Measurements from ENCODE around the gene HYPK. TPM values are rescaled to one million over a fixed set of nuclear protein-coding genes. Genes with fewer than 3 reads are reported as not detected.
"Not testable (repeated sequence)": the region's sequence is repeated elsewhere in the genome, so short reads cannot be mapped to it uniquely, and the experiment has no call there.

HYPK gene
- polyA plus RNA-seq, 4 donors: 8.0 to 17.1 (median 12.9) TPM

DNA sequence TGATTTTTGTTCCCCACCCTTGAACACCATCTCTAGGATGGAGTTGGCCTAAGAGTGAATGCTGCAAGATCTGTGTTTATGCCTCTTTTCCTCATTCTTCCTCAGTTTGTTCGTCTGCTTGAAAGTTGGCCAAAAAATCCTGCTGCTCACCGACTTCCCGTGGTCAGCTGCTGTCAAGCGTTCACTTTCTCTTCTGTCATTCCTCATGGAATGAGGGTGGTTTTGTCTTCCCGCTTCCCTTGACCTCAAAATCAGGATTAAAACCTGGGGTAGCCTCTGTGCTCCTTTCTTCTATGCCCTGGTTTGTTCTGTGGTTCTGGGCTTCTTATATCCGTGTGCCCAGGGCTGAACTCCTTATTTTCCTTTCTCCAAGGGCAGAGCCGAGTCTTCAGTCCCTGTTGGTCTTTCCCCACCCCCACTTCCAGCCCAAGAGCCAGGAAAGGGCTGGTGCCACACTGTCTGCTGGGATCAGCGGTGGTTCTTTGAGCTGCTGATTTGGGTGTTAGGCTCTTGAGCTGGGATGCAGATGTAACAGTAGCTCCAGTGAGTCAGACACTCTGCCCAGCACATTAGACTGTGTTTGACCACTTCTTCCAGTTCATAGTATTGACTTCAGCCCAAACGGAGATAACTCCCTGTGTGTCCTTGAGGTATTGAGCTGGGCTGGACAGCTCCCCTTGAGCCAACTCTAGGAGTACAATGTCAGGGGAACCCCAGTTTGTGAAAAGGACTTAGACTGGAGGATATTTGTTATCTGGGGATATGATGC is 5.9 kb upstream of the HYPK start:
- no peak for DNase-seq (ENCODE audit: low read depth in 4 of 4, low spot score in 3 of 4)

DNA sequence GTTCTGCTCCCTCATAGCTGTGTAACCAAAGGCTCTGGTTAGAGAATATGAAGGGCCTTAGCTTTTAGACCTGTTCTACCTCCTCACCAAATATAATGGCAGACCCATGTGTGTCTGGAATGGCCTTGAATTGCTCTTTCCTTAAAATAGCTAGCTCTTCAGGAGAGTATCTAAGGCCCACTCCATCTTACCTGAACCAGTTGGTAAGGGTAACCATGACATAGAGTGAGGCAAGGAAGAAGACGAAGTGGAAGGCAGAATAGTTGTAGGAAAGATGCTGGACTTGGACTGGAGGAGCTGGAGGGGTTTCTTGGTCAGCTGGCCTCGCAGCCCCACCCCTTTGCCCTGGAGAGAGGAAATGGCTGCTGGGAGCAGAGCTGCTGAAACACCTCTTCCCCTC is 5.2 kb upstream of the HYPK start:
- no peak for DNase-seq (ENCODE audit: low read depth in 4 of 4, low spot score in 3 of 4)

DNA sequence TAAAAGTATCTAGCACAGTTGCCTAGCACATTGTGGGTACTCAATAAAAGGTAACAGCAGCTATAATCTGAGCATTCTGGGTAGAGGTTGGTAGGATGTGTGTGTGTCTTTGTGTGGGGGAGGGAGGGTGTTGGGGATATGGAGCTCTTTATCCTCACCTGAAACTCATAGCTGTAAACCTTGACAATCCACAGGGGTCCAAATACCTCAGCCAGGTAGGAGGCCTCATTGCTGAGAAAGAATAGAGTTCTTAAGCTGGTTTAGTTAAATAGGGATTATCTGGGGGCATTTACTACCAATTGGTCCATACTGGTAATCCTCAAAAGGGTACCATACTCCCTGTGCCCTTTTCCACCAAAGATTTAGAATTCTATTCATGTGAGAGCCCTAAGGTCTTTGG is 4.4 kb upstream of the HYPK start:
- no peak for DNase-seq (ENCODE audit: low read depth in 4 of 4, low spot score in 3 of 4)

DNA sequence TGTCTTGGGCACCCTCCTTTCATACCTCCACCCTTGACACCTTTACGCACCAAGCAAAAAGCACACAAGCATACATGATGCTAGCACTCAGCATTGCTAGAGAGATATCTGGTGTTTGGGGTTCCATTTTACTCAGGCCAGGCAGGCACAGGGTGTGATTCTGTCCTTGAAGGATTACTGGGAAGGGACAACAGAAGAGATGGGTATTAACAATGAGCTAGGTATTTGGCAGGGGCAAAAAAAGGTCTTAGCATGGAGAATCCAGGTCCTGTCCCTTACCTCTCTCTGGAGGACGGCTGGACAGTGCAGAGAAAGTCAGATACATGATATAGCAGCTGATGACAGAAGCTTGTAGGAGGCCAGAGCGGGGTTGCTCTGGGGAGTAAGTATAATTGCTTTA is 3.8 kb upstream of the HYPK start:
- no peak for DNase-seq (ENCODE audit: low read depth in 4 of 4, low spot score in 3 of 4)

DNA sequence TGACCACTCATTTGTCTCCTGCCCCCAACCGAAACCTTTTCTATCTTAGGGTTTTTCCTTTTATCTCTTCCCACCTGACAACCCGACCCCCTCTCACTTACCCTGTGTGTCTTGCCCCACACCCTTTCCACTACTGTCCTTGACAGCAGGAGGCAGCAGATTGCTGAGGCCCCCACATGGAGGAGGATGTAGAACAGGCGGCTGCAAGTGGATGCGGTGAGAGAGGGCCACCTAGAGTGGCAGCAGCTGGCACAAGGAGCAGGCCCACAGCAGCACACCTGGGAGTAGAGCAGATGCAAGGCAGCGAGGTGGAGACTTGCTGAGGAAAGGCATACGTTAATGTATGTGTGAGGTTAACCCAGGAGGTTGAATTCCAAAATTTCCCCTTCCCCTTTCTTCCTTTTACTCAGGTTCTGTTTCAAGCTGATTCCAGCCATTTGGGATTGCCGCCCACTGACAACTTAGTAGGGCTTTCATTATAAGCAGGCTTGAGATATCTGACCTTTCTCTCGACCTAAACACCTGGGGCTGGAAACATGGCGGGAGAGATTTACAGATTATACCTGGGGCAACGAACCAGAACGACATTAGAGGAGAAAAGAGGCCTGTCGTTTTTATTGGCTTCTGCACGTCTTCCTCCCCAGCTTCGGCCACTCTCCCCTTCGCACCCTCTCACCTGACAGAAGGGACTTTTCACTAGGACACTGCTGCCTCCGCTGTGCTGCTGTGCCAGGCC is 1.0 kb upstream of the HYPK start:
- no peak for DNase-seq (ENCODE audit: low read depth in 4 of 4, low spot score in 3 of 4)

DNA sequence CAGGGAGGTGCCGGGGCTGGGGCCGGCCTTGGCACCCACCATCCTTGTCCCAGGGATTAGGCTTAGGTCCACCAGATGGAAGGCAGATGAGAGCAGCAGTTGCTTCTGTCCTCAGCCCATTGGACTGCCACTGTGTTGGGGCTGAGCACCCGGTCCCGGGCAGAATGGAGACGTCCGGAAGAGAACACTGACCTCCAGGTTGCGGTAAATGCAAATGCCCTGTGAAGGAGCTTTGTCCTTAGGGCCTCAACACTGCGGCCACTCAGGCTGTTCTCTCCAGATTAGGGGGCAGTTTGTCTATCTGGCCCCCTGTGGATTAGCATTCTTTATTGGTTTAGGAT is 484 bp upstream of the HYPK start, which contains the start of gene SERINC4:
SERINC4 (minus strand) TSS at position 276 of the 341 bp plus-strand sequence; CDS start at position 42, 234 bp downstream.
- DNase-seq (ENCODE audit: low read depth in 4 of 4, low spot score in 3 of 4): no peak

DNA sequence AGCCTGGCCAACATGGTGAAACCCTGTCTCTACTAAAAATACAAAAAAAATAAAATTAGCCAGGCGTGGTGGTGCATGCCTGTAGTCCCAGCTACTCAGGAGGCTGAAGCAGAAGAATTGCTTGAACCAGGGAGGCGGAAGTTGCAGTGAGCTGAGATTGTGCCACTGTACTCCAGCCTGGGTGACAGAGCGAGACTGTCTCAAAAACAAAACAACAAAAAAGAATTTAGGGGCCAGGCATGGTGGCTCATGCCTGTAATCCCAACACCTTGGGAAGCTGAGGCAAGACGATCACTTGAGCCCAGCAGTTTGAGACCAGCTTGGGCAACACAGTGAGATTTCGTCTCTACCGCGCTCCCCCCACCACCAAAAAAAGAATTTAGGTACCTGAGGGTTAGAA is 2.3 kb downstream of the HYPK start:
- DNase-seq (ENCODE audit: low read depth in 4 of 4, low spot score in 3 of 4): not testable (repeated sequence)

DNA sequence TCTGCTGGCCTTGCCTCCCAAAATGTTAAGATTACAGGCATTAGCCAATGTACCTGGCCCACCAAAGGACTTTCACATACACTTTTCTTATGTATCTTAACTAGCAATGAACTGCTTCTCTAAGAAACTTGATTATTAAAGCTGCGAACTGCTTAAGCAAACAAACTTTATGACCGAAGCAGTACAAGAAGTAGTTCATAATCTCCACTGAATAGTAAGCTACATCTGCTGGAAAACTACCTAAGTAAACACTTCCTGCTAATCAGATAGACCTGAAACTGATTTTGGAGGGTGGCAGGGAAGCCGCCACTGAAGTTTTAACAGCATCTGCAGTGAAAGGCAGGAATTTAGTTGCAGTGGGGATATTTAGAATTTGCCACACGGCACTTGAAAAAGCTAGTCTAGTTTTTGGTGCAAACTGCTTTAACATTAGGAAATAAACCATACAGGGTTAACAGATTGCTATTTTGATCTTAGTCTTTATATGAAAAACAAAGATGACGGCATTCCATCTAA is 8.1 kb downstream of the HYPK start:
- DNase-seq (ENCODE audit: low read depth in 4 of 4, low spot score in 3 of 4): no peak

DNA sequence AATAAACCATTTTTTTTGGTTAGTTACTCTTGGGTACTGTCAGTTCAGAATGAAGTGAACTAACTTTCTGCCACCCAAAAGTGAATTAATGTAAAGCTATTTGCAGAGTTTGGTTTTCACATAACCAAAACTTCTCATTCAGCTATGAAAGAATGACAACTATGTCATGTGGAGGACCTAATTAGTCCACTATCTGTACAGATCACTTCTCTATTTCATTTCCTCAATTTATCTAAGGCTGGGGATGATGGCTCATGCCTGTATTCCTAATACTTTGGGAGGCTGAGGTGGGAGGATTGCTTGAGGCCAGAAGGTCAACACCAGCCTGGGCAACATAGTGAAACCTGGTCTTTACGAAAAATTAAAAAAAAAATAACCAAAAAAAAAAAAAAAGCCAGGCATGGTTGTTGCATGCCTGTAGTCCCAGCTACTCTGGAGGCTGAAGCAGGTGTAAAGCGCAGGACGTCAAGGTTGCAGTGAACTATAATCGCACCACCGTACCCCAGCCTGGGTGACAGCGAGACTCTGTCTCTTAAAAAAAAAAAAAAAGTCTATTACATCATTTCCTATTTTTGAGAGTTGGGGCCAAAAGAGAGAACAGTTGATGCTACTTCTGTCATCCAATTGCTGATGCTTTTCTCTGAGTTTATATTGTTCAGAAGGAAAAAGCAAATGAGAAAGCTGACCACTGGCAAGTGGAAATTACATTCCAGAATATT is 8.7 kb downstream of the HYPK start:
- DNase-seq (ENCODE audit: low read depth in 4 of 4, low spot score in 3 of 4): no peak

DNA sequence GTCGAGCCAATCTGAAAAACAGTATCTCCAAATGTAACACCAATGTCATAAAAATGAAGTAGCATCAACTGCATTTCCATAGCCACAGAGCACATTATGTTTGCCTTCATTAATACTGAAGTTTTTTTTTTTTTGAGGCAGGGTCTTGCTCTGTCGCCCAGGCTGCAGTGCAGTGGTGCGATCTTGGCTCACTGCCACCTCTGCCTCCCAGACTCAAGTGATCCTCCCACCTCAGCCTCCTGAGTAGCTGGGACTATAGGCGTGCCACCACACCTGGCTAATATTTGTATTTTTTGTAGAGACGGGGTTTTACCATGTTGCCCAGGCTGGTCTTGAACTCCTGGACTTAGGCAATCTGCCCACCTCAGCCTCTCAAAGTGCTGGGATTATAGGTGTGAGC is 14.7 kb downstream of the HYPK start:
- DNase-seq (ENCODE audit: low read depth in 4 of 4, low spot score in 3 of 4): not testable (repeated sequence)

DNA sequence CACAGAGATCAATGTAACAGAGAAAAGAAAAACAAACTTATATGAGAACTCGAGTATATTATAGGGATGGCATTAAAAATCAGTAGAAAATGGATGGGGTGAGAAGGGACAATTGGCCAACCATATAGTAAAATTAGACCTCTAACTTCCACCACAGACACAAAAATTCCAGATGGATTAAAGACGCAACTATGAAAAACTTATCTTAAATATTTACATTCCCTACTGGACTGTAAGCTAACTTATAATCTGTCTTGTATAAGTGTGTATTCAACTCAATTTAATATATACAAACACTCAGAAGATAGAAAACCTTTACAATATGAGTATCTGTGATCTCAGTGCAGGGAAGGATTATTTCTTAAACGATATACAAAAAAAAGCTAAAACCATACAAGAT is 21.1 kb downstream of the HYPK start:
- no peak for DNase-seq (ENCODE audit: low read depth in 4 of 4, low spot score in 3 of 4)

DNA sequence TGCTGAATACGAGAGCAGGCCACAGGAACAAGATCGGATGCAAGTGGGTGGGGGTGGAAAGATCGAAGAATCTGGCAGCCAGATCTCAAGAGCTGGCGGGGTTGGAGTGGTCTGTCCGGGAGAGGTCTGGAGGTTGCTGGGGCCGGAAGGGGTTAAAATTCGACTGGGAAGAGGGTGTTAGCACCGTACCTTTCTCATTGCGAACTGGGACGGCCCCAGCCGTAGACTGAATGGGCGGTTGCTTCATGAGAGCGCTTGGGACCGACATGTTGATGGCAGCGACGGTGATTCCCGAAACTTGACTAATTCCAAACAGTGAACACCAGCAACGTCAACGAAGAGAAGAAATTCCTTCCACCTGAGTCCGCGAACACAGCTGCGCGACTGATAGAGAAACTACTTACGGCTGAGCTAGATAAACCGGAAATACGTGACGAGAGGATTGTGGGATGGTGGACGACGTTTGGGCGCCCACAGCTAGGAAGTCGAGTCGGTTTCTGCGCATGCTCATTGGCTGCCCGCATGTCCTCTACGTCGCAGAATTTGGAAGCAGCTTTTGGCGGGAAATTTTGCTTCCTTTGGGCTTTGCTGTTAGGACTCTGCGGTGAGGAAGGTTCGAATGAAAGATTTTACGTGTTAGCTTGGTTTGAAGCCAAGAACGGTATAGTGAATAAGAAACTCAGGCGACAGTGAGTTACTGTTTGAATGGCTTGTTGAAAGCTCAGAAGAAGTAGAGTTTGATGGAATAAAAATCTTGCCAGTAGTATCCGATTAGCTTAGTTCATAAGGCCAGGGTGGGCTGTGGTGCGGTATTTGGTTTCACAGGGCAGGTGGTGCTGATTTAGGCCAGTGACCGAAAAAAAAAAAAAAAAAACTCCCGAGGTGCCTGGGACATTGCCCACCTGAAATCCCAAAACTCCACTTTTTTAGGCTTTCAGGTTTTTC is 24.2 kb downstream of the HYPK start, which contains the start of gene MFAP1:
MFAP1 (minus strand) TSS at position 389 of the 945 bp plus-strand sequence; CDS start at position 268, 121 bp downstream.
- DNase-seq (ENCODE audit: low read depth in 4 of 4, low spot score in 3 of 4): peak; percentile 85 to 93 (median 90)

DNA sequence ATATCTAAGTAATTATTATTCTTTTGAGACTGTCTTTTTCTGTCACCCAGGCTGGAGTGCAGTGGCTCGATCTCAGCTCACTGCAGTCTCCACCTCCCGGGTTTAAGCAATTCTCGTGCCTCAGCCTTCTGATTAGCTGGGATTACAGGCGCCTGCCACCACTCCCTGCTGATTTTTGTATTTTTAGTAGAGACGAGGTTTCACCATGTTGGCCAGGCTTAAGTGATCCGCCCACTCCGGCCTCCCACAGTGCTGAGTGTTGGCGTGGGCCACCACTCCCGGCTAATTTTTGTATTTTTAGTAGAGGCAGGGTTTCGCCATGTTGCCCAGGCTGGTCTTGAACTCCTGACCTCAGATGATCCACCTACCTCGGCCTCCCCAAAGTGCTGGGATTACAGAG is 24.9 kb downstream of the HYPK start:
- DNase-seq (ENCODE audit: low read depth in 4 of 4, low spot score in 3 of 4): not testable (repeated sequence)

DNA sequence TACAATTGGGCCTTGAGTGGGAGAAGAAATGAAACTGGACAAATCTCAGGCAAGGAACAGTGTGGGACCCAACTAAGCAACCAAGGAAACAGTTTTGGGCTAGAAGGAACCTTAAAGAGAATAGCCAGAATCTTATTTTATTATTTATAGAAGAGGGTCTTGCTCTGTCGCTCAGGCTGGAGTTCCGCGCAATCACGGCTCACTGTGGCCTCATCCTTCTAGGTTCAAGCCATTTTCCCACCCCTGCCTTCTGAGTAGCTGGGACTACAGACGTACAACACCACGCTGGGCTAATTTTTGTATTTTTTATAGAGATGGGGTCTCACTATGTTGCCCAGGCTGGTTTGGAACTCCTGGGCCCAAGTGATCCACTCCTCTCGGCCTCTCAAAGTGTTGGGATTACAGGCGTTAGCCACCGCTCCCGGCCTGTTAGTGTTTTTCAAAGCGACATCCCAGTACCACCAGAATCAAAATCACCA is 25.7 kb downstream of the HYPK start:
- DNase-seq (ENCODE audit: low read depth in 4 of 4, low spot score in 3 of 4): no peak

DNA sequence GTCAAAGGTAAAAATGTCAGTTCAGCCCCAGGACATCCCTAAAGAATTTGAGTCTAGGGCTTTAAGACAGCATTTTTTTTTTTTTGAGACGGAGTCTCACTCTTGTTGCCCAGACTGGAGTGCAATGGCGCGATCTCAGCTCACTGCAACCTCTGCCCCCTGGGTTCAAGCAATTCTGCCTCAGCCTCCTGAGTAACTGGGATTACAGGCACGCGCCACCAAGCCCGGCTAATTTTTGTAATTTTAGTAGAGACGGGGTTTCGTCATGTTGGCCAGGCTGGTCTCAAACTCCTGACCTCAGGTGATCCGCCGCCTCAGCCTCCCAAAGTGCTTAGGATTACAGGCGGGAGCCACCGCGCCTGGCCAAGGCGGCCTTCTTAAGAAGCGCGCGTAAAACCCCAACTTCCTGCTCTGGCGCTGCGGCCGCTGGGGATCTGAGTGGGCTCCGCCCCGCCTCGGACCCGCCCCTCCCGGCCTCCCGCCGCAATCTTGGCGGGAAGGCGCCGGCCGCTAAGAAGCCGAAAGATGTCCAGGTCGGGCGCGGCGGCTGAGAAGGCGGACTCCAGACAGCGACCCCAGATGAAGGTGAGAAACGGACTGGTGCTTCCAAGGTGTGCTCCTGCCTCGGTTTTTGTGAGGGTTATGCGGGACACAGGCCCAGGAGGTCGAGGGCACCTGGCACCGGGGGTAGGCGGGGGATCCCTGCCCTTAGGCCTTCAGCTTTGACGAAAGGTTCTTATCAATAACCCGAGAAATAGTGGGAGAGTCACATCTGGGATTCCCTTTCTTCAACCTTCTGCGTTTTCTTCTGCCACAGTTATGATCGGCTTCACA is 26.3 kb downstream of the HYPK start, which contains the start of gene WDR76:
WDR76 (plus strand) TSS at position 495 of the 834 bp plus-strand sequence; CDS start at position 526, 31 bp downstream.
- DNase-seq (ENCODE audit: low read depth in 4 of 4, low spot score in 3 of 4): peak in 2 of 4 donors; percentile 62 to 65

DNA sequence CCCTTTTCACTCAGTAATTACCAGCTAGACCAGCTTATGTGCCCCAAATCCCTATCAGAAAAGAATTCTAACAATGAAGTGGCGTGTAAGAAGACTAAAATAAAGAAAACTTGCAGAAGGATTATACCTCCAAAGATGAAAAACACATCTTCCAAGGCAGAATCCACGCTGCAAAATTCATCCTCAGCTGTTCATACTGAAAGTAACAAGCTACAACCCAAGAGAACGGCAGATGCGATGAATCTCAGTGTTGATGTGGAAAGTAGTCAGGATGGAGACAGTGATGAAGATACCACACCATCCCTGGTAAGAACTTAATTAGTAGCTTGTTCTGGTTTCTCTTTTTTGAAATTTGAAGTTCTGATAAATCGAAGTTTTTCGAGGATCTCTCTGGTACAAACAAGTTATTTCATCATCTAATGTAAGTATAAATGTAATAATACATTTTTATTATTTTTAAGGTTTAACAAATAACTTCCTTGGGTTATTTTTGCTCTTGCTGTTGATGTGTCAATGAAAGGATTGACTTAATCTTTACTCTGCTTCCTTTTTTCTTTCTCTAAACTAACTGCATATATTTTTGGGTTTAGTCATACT is 27.8 kb downstream of the HYPK start:
- no peak for DNase-seq (ENCODE audit: low read depth in 4 of 4, low spot score in 3 of 4)

DNA sequence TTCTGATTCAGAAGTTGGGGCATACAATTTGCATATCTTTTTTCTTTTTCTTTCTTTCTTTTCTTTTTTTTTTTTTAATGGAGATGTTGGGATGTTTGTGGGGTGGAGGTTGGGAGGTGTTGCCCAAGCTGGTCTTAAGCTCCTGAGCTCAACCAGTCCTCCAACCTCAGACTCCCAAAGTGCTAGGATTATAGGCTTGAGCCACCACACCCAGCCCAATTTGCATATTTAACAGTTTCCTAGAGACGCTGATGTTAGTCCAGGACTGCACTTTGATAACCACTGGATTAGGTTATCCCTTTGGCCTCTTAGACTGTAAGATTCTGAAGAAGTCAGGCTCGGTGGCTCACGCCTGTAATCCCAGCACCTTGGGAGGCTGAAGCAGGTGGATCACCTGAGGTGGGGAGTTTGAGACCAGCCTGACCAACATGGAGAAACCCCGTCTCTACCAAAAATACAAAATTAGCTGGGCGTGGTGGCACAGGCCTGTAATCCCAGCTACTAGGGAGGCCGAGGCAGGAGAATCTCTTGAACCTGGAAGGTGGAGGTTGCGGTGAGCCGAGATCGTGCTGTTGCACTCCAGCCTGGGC is 29.6 kb downstream of the HYPK start:
- DNase-seq (ENCODE audit: low read depth in 4 of 4, low spot score in 3 of 4): not testable (repeated sequence)

DNA sequence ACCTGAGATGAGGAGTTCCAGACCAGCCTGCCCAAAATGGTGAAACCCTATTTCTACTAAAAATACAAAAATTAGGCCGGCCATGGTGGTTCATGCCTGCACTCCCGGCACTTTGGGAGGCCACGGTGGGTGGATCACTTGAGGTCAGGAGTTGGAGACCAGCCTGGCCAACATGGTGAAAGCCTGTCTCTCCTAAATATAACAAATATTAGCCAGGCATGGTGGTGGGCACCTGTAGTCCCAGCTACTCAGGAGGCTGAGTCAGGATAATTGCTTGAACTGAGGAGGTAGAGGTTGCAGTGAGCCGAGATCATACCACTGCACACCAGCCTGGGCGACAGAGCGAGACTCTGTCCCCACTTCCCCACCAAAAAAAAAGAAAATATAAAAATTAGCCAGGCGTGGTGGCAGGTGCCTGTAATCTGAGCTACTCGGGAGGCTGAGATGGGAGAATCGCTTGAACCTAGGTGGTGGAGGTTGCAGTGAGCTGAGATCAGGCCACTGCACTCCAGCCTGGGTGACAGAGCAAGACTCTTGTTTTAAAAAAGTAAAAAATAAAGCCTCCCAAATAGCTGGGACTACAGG is 30.4 kb downstream of the HYPK start:
- DNase-seq (ENCODE audit: low read depth in 4 of 4, low spot score in 3 of 4): not testable (repeated sequence)

All from left renal pelvis (tissue), 4 donors.